Measurements from ENCODE around the gene CYB561D2.

DNA sequence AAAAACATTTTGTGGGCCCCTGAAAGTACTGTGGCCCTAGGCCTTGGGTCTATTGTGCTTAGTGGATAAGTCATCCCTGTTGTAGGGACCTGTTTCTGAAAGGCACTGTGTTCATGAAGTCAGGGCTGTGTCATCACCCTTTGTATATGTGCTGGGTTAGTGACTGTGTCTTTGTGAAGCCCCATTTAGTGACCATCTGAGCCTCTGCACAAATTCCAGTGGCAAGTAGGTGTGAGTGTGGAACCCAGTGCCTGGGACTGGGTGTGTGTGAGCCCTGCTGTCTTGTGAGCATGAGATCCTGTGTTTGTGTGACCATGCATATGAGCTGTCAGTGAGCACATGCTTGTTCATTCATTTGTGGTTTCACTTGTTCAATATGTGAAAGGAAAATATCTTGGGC is 46.1 kb upstream of the CYB561D2 start:
- TF ChIP-seq CTCF (IDR thresholded peaks at IDR 0.05) (no peak), POLR2A (IDR thresholded peaks at IDR 0.05) (no peak), EP300 (IDR thresholded peaks at IDR 0.05) (no peak)

Measured in ovary (tissue), 3 donors.